K562 (cell line): ENCODE data around the gene UBE2D3. TPM values are rescaled to one million over a fixed set of nuclear protein-coding genes. Genes with fewer than 3 reads are reported as not detected.

Source experiments
- DNMT1 ChIP-seq: fragments of 450-650 bp; IDR thresholded peaks from 2 replicates; pipeline ENCODE4 v1.6.1; 2016; ENCODE audit warnings: antibody characterized with exemption, mild to moderate bottlenecking
- ELK3 ChIP-seq: fragments of 450-650 bp; formaldehyde crosslinking; IDR thresholded peaks from 2 replicates; pipeline ENCODE4 v1.4.0; 2020; ENCODE audit warnings: mild to moderate bottlenecking
- EZH2 ChIP-seq: IDR thresholded peaks from 2 replicates; pipeline ENCODE4 v1.6.1; 2012; ENCODE audit warnings: low read depth, mild to moderate bottlenecking, inconsistent platforms, low read length, borderline replicate concordance
- GTF2F1 ChIP-seq: IDR thresholded peaks from 2 replicates; pipeline ENCODE4 v1.6.1; 2011; ENCODE audit warnings: low read depth, low read length, improper control_type of control experiment
- HOXB6 ChIP-seq: fragments of 250-450 bp; sonication (Bioruptor Pico); IDR thresholded peaks from 2 replicates; pipeline ENCODE4 v1.5.1; 2022; ENCODE audit warnings: mild to moderate bottlenecking, borderline replicate concordance
- ID3 ChIP-seq, 2 experiments: fragments of 250-450 bp in 1 of 2; fragments of 450-650 bp in 1 of 2; sonication (Bioruptor Pico) in 1 of 2; IDR thresholded peaks; 2 replicates each; pipeline versions ENCODE4 v1.6.1 to v1.8.0; 2016 to 2021; ENCODE audit warnings: mild to moderate bottlenecking in 2 of 2, moderate library complexity in 2 of 2, missing compliant biosample characterization in 1 of 2, missing genetic modification characterization in 1 of 2
- PHB ChIP-seq: fragments of 250-450 bp; sonication (Bioruptor Pico); IDR thresholded peaks from 2 replicates; pipeline ENCODE4 v1.5.0; 2021
- RAD21 ChIP-seq, 2 experiments: fragments of 250-450 bp in 1 of 2; fragments of 450-650 bp in 1 of 2; sonication (Bioruptor Pico) in 1 of 2; formaldehyde crosslinking in 1 of 2; IDR thresholded peaks in 1 of 2; conservative IDR thresholded peaks in 1 of 2; 2 replicates each; pipeline versions ENCODE4 v1.4.0 to v1.8.0; 2020 to 2022; ENCODE audit warnings: mild to moderate bottlenecking in 2 of 2, moderate library complexity in 1 of 2
- SIX5 ChIP-seq, 2 experiments: IDR thresholded peaks; 2 replicates each; pipeline ENCODE4 v1.6.1; 2011; ENCODE audit warnings: low read length in 2 of 2, borderline replicate concordance in 1 of 2, low read depth in 1 of 2, mild to moderate bottlenecking in 1 of 2, moderate library complexity in 1 of 2; ENCODE audit not compliant: insufficient read depth in 1 of 2
- SRF ChIP-seq, 2 experiments: fragments of 250-450, 450-650 bp in 1 of 2; sonication (Bioruptor Pico) in 1 of 2; sonication (generic) in 1 of 2; formaldehyde crosslinking; IDR thresholded peaks; 2 replicates each; pipeline versions ENCODE4 v1.5.0 to v1.5.1; 2020 to 2022; ENCODE audit warnings: mild to moderate bottlenecking in 1 of 2, missing genetic modification reagents in 1 of 2
- THRA ChIP-seq: fragments of 450-650 bp; IDR thresholded peaks from 2 replicates; pipeline ENCODE4 v1.6.1; 2017; ENCODE audit warnings: mild to moderate bottlenecking, moderate library complexity
- polyA plus RNA-seq, 8 experiments: library from polyadenylated mRNA; depleted of rRNA in 4 of 8; stranded (reverse) in 5 of 8; unstranded in 3 of 8; fragments of >200 nt; fragmentation: Nextera tagmentation in 2 of 8; fragmentation: Illumina TruSeq in 1 of 8; extraction: Ambion mirVana in 2 of 8; extraction: Trizol in 1 of 8; gene quantifications; 2 replicates each; pipeline versions ENCODE4 v1.2.1 to v1.2.3, GENCODE V29; 2011 to 2014; ENCODE audit warnings: inconsistent platforms in 1 of 8, missing spikeins in 1 of 8
- total RNA-seq, 7 experiments: library from RNA; depleted of rRNA in 6 of 7; stranded (reverse); fragments of >200 nt in 6 of 7; fragmentation: Illumina TruSeq in 2 of 7; extraction: Trizol in 2 of 7; gene quantifications; 2 replicates each; pipeline versions ENCODE4 v1.2.1 to v1.2.3, GENCODE V29; 2011 to 2021; ENCODE audit warnings: low replicate concordance in 1 of 7
- TF ChIP-seq, protein P1 (sequence below): fragments of 450-650 bp; IDR thresholded peaks from 2 replicates; pipeline ENCODE4 v1.6.1; 2016; ENCODE audit warnings: borderline replicate concordance
- TF ChIP-seq, protein P2 (sequence below), 2 experiments: IDR thresholded peaks; 2 replicates each; pipeline ENCODE4 v1.6.1; 2011; ENCODE audit warnings: borderline replicate concordance in 1 of 2, control low read depth in 1 of 2, low read depth in 1 of 2, low read length in 1 of 2, mild to moderate bottlenecking in 1 of 2, mixed read lengths in 1 of 2, moderate library complexity in 1 of 2; ENCODE audit not compliant: insufficient read depth in 1 of 2, insufficient read length in 1 of 2, poor library complexity in 1 of 2, severe bottlenecking in 1 of 2; ENCODE audit errors: extremely low read depth in 1 of 2
- TF ChIP-seq, protein P3 (sequence below): sonication (generic); formaldehyde crosslinking; IDR thresholded peaks from 2 replicates; pipeline ENCODE4 v1.8.1; 2023; ENCODE audit warnings: mild to moderate bottlenecking, missing genetic modification reagents, moderate library complexity

UBE2D3 gene
- total and polyA plus RNA-seq, 9 of the 15 experiments (the other 6 are each of a cell fraction or from before 2014, with no cell fraction given), result 191 to 618 (median 292) TPM

DNA sequence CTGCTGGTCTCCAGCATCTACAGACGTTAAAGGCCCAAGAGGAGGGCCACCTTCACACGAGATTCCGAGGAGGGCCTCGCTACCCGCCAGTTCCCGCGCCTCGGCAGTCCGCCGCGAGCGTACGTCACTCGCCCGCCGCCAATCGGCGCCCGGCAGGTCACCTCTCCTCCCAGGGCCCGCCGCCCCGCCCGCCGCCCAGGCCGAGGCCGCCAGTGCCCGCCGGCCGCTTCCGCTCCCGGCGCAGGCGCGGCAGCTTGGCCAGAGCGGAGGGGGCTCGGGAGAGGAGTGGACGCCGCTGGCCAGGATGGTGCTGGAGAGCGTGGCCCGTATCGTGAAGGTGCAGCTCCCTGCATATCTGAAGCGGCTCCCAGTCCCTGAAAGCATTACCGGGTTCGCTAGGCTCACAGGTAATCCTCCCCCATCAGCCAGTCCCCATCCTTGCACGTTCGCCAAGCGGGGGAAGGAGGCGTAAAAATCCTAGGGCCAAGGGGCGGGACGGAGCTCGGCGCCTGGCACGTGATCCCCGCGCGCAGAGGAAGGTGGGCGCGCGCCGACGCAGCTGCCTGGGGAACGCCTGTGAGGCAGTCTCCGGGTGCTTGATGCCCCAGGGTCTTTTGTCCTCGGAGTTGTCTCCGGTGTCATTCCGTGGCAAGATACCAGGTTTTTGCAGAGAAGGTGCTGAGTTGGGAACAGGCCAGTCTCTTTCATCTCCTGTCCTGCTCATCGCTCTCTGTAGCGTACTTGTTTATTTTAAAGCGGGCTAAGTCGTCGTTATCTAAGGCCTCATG is 41.6 kb upstream of the UBE2D3 start, which contains the start of gene CISD2 (continued):
- no peak for TF ChIP-seq SIX5 (IDR thresholded peaks at IDR 0.05; ENCODE audit: borderline replicate concordance in 1 of 2, insufficient read depth in 1 of 2, low read depth in 1 of 2, low read length in 2 of 2)
- TF ChIP-seq, protein P1, sequence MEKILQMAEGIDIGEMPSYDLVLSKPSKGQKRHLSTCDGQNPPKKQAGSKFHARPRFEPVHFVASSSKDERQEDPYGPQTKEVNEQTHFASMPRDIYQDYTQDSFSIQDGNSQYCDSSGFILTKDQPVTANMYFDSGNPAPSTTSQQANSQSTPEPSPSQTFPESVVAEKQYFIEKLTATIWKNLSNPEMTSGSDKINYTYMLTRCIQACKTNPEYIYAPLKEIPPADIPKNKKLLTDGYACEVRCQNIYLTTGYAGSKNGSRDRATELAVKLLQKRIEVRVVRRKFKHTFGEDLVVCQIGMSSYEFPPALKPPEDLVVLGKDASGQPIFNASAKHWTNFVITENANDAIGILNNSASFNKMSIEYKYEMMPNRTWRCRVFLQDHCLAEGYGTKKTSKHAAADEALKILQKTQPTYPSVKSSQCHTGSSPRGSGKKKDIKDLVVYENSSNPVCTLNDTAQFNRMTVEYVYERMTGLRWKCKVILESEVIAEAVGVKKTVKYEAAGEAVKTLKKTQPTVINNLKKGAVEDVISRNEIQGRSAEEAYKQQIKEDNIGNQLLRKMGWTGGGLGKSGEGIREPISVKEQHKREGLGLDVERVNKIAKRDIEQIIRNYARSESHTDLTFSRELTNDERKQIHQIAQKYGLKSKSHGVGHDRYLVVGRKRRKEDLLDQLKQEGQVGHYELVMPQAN, result peak; percentile 62; the same call in 1 of the 2 replicates
- peak; percentile 53; the same call in 1 of the 2 replicates for TF ChIP-seq PHB (CRISPR knock-in tag)
- no peak for TF ChIP-seq ID3 (CRISPR knock-in tag; IDR thresholded peaks at IDR 0.05)
- peak; percentile 74; the same call in 1 of the 2 replicates for TF ChIP-seq ID3 (tag; IDR thresholded peaks at IDR 0.05)
- no peak for TF ChIP-seq RAD21 (CRISPR knock-in tag; conservative IDR thresholded peaks at IDR 0.05 in 1 of 2, IDR thresholded peaks at IDR 0.05 in 1 of 2)
- TF ChIP-seq DNMT1, result no peak
- TF ChIP-seq SRF (CRISPR knock-in tag; IDR thresholded peaks at IDR 0.05), result no peak; a peak in 1 of 4 replicates
- TF ChIP-seq HOXB6 (CRISPR knock-in tag), result no peak
- no peak for TF ChIP-seq GTF2F1
- TF ChIP-seq, protein P2, sequence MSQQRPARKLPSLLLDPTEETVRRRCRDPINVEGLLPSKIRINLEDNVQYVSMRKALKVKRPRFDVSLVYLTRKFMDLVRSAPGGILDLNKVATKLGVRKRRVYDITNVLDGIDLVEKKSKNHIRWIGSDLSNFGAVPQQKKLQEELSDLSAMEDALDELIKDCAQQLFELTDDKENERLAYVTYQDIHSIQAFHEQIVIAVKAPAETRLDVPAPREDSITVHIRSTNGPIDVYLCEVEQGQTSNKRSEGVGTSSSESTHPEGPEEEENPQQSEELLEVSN (IDR thresholded peaks at IDR 0.05; ENCODE audit: borderline replicate concordance in 1 of 2, extremely low read depth in 1 of 2, insufficient read depth in 1 of 2, insufficient read length in 1 of 2, low read depth in 1 of 2, low read length in 1 of 2, poor library complexity in 1 of 2, severe bottlenecking in 1 of 2), result peak; percentile 95 to 98
- TF ChIP-seq, protein P3, sequence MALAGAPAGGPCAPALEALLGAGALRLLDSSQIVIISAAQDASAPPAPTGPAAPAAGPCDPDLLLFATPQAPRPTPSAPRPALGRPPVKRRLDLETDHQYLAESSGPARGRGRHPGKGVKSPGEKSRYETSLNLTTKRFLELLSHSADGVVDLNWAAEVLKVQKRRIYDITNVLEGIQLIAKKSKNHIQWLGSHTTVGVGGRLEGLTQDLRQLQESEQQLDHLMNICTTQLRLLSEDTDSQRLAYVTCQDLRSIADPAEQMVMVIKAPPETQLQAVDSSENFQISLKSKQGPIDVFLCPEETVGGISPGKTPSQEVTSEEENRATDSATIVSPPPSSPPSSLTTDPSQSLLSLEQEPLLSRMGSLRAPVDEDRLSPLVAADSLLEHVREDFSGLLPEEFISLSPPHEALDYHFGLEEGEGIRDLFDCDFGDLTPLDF, result no peak; the same call in none of the 2 replicates
- TF ChIP-seq ELK3 (CRISPR knock-in tag), result no peak
- no peak for TF ChIP-seq EZH2
- no peak for TF ChIP-seq THRA
